ES-I3 (cell line): ENCODE data around the gene ZNF764.

Source experiments
- H3K36me3 ChIP-seq: 2 replicates; pipeline ENCODE4 v1.6.1; 2013; ENCODE audit warnings: mild to moderate bottlenecking, low read length, control low read depth, moderate library complexity; ENCODE audit not compliant: insufficient read depth
- H3K4me1 ChIP-seq: 2 replicates; pipeline ENCODE4 v1.6.1; 2013; ENCODE audit warnings: mild to moderate bottlenecking, control low read depth, low read length; ENCODE audit not compliant: insufficient read depth
- H3K9ac ChIP-seq: 2 replicates; pipeline ENCODE4 v1.6.1; 2013; ENCODE audit warnings: low read depth, mild to moderate bottlenecking, low read length, moderate library complexity
- H3K9me3 ChIP-seq: 2 replicates; pipeline ENCODE4 v1.6.1; 2013; ENCODE audit warnings: mild to moderate bottlenecking, low read length, moderate library complexity; ENCODE audit not compliant: control insufficient read depth, insufficient read depth

ZNF764 gene

GRCh38 chr16:30585022-30585399, 26.8 kb upstream of the ZNF764 start:
- Histone ChIP-seq H3K9me3 (no peaks in the 10 kb centered on the region), H3K36me3 (no peaks in the 10 kb centered on the region; the same call in 1 of the 2 replicates), H3K9ac (peak overlapping the region; percentile 87), H3K4me1 (no peaks in the 10 kb centered on the region)

- peaks cover 6% of the 10 kb centered on the region; the same call in 1 of the 2 replicates for H3K36me3 ChIP-seq
- no peaks in the 10 kb centered on the region for H3K4me1 ChIP-seq
- H3K9me3 ChIP-seq = no peaks in the 10 kb centered on the region
- no peak overlapping the region for H3K9ac ChIP-seq
These were observed 24.6 kb upstream of the ZNF764 start for GRCh38 chr16:30582611-30583340.

- Histone ChIP-seq H3K4me1 (no peaks in the 10 kb centered on the region), H3K36me3 (peaks cover 6% of the 10 kb centered on the region; the same call in 1 of the 2 replicates)
These were observed 23.3 kb upstream of the ZNF764 start for GRCh38 chr16:30581457-30581856.

GRCh38 chr16:30574678-30575077, 16.5 kb upstream of the ZNF764 start:
- no peaks in the 10 kb centered on the region; the same call in 1 of the 2 replicates for H3K9me3 ChIP-seq
- peaks cover 5% of the 10 kb centered on the region; the same call in 1 of the 2 replicates for H3K4me1 ChIP-seq
- peaks cover 6% of the 10 kb centered on the region; the same call in 1 of the 2 replicates for H3K36me3 ChIP-seq
- no peak overlapping the region for H3K9ac ChIP-seq

More at GRCh38 chr16:30581457-30581856, 23.3 kb upstream of the ZNF764 start:
- H3K9ac ChIP-seq = no peak overlapping the region
- no peaks in the 10 kb centered on the region for H3K9me3 ChIP-seq

GRCh38 chr16:30571445-30572322, 13.5 kb upstream of the ZNF764 start, which contains the start of gene ZNF688:
Gene ZNF688 (minus strand): TSS chr16:30571714. CDS start chr16:30571629, 85 bp downstream.
- Histone ChIP-seq H3K36me3 (no peaks in the 10 kb centered on the region), H3K9ac (peak within 1 kb of the TSS; percentile 93), H3K4me1 (peaks cover 5% of the 10 kb centered on the region; the same call in 1 of the 2 replicates), H3K9me3 (no peaks in the 10 kb centered on the region; the same call in 1 of the 2 replicates)

GRCh38 chr16:30570636-30571444, 12.7 kb upstream of the ZNF764 start:
- Histone ChIP-seq H3K4me1 (peaks cover 5% of the 10 kb centered on the region; the same call in 1 of the 2 replicates), H3K9me3 (no peaks in the 10 kb centered on the region; the same call in 1 of the 2 replicates), H3K36me3 (no peaks in the 10 kb centered on the region), H3K9ac (peak overlapping the region; percentile 93)

- Histone ChIP-seq H3K36me3 (no peaks in the 10 kb centered on the region), H3K4me1 (peaks cover 5% of the 10 kb centered on the region; the same call in 1 of the 2 replicates), H3K9ac (no peak overlapping the region; the same call in 1 of the 2 replicates), H3K9me3 (no peaks in the 10 kb centered on the region; the same call in 1 of the 2 replicates)
These were observed 11.8 kb upstream of the ZNF764 start for GRCh38 chr16:30569746-30570635.

GRCh38 chr16:30569281-30569680, 11.1 kb upstream of the ZNF764 start:
- Histone ChIP-seq H3K36me3 (no peaks in the 10 kb centered on the region), H3K9me3 (no peaks in the 10 kb centered on the region; the same call in 1 of the 2 replicates), H3K4me1 (peaks cover 5% of the 10 kb centered on the region; the same call in 1 of the 2 replicates), H3K9ac (no peak overlapping the region)

- Histone ChIP-seq H3K36me3 (no peaks in the 10 kb centered on the region), H3K9ac (no peak overlapping the region), H3K4me1 (peaks cover 5% of the 10 kb centered on the region; the same call in 1 of the 2 replicates)
These were observed 9.9 kb upstream of the ZNF764 start for GRCh38 chr16:30567991-30568638.

GRCh38 chr16:30567160-30567990, 9.2 kb upstream of the ZNF764 start:
- Histone ChIP-seq H3K9me3 (no peaks in the 10 kb centered on the region; the same call in 1 of the 2 replicates), H3K9ac (no peak overlapping the region), H3K36me3 (no peaks in the 10 kb centered on the region), H3K4me1 (peaks cover 5% of the 10 kb centered on the region; the same call in 1 of the 2 replicates)

More at GRCh38 chr16:30567991-30568638, 9.9 kb upstream of the ZNF764 start:
- H3K9me3 ChIP-seq = no peaks in the 10 kb centered on the region; the same call in 1 of the 2 replicates

GRCh38 chr16:30566531-30566930, 8.4 kb upstream of the ZNF764 start:
- H3K9me3 ChIP-seq = no peaks in the 10 kb centered on the region; the same call in 1 of the 2 replicates

GRCh38 chr16:30565984-30566383, 7.8 kb upstream of the ZNF764 start:
- Histone ChIP-seq H3K36me3 (no peaks in the 10 kb centered on the region), H3K4me1 (peaks cover 5% of the 10 kb centered on the region; the same call in 1 of the 2 replicates), H3K9ac (no peak overlapping the region), H3K9me3 (no peaks in the 10 kb centered on the region)

More at GRCh38 chr16:30566531-30566930, 8.4 kb upstream of the ZNF764 start:
- Histone ChIP-seq H3K4me1 (peaks cover 5% of the 10 kb centered on the region; the same call in 1 of the 2 replicates), H3K36me3 (no peaks in the 10 kb centered on the region), H3K9ac (no peak overlapping the region)
